ENCODE measurements around the gene UGT1A6.

- no peak for TF ChIP-seq POLR2A (IDR thresholded peaks at IDR 0.05)
- TF ChIP-seq, protein P1, sequence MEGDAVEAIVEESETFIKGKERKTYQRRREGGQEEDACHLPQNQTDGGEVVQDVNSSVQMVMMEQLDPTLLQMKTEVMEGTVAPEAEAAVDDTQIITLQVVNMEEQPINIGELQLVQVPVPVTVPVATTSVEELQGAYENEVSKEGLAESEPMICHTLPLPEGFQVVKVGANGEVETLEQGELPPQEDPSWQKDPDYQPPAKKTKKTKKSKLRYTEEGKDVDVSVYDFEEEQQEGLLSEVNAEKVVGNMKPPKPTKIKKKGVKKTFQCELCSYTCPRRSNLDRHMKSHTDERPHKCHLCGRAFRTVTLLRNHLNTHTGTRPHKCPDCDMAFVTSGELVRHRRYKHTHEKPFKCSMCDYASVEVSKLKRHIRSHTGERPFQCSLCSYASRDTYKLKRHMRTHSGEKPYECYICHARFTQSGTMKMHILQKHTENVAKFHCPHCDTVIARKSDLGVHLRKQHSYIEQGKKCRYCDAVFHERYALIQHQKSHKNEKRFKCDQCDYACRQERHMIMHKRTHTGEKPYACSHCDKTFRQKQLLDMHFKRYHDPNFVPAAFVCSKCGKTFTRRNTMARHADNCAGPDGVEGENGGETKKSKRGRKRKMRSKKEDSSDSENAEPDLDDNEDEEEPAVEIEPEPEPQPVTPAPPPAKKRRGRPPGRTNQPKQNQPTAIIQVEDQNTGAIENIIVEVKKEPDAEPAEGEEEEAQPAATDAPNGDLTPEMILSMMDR (IDR thresholded peaks at IDR 0.05): no peak
Observed at GRCh38 chr2:233674995-233675394, 17.7 kb upstream of the UGT1A6 start.

All from right lobe of liver (tissue), 4 donors.